ENCODE data around the gene RAB3C.

RAB3C gene

DNA sequence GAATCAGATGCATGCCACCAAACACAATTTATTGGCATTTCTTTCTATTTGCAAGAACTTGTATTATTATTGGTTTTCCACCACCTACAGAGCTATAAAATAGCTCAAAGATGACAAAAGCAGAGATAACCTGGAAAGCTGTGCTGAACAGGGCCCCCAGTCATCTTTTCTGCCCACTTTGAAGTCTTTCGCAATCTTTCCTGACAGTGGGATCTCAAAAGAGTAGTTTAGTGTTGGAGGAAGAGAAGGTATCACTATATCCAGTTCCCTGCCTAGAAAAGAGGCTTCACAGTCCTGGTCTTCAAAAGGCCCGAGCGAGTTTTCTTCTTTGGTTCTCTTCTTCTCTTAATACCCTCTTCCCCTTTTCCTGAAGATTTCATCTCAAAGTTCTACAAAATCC is 231.0 kb downstream of the RAB3C start:
- in situ Hi-C loops (cut with MboI; ENCODE audit: low sequenced_read_pairs), result no loop called here

DNA sequence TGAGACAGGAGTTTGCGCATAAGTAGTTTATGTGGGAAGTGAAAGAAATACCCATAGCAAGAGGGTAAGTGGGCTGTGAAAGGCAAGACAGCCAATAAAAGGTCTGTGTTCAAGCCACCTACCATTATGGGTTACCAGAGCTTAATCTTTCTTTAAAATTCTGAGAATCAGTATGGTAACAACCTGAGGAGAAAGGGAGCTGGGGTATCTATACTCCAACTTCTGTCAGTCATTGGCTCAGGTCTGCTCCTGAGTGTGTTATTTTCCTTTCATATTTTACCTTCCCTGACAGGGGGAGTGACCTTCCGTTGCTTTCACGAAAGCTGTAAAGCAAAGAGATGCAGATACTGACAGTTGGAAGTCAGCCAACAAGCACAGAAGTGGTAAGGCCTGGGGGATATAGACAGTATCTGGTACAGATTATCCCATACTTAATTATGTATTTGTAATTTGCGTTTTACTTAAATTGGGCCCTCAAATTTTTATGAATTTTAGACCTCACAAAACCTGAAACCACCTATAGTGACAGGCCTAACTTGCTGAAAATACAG is 233.4 kb downstream of the RAB3C start:
- in situ Hi-C loops (cut with MboI; ENCODE audit: low sequenced_read_pairs), result no loop called here

DNA sequence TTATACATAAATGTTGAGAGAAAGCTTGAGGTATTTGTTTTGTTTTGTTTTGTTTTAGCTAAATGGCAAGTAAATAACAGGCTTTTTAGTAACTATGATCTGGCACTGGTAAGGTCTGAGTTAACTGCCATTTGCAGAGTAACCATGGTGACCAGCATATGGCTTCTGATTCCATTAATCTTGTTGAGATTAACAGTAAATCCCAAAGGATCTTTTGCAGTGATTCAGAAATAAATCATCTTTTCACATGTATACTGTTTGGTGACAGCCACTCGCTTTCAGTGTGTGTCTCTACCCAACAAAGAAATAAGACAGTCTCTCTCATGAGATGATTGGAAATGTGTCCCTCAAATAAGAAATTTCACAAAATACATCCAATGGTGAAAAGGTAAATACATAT is 235.6 kb downstream of the RAB3C start:
- in situ Hi-C loops (cut with MboI; ENCODE audit: low sequenced_read_pairs), result no loop called here

DNA sequence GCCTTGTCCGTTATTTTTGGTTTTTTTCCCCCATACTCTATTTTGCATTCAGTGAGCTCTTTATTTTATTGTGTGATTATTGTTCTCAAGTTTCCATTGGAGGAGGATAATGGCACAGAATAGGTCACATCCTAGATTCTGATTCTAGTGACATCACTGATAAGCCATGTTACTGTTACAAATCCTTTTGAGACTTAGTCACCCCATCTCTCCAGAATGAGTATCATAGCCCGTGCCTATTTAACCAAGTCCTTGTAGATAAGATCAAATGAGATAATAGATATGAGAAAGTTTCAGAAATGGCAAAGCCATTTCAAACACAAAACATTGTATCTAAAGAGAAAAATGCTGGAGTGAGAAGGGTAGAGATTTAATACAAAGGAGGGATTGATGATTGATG is 242.6 kb downstream of the RAB3C start:
- in situ Hi-C loops (cut with MboI; ENCODE audit: low sequenced_read_pairs), result loop anchor here (25.0 kb wide), 1 partner anchor 338 kb away; the partner anchor contains the start of gene GAPT

DNA sequence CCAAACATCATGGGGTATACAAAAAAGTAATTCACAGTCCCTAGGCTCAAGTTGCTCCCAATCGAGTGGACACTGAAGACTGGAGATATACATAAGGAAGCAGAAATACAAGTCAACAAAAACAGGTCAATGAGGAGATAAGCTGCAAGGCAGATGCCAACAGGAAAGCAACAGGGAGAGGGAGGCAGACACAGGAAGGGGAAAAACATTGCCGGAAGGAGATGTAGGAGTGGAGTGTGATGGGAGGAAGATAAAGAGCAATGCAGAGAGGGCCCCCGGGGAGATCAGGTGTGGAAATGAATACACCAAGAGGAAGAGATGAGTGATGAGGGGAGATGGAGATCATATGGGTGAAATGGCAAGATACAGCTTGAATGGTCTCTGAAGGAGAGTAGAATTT is 243.0 kb downstream of the RAB3C start:
- in situ Hi-C loops (cut with MboI; ENCODE audit: low sequenced_read_pairs), result loop anchor here (25.0 kb wide), 1 partner anchor 339 kb away; the partner anchor contains the start of gene GAPT

DNA sequence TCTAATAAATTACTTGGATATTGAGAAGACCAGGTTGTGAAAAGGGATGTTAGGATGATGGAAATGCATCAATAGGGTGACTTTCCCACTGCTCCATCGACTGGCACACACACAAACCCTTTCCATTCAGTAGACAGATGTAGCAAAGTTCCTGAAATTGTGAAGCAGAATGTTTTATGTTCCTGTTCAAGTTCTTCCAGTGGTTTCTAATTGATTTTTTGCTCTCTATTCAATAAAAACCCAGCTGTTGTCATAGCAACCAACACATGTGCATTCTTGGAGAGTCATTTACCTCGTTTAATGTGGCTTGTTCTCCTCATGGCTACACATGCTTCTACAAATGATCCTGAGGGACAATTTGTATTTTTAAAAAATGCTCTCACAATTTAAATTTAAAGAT is 244.6 kb downstream of the RAB3C start:
- in situ Hi-C loops (cut with MboI; ENCODE audit: low sequenced_read_pairs), result loop anchor here (25.0 kb wide), 1 partner anchor 340 kb away; the partner anchor contains the start of gene GAPT

DNA sequence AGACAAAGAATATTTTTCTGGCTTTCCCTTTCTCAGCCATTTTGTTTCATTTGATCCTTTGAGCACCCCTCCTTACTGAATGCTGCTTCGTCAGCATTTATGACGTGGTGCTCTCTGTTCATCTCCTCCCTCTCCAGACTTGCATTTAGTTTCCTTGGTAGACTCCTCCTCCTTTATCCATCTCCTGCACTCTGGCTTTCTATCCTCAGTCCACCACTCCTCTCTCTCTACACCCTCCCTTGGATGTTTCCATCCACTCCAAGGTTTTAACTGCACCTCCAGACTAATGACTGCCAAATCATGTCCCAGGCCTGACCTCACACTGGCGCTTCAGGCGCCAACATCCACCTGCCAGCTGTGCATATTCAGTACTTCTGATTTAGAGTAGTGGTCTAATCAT is 245.4 kb downstream of the RAB3C start:
- in situ Hi-C loops (cut with MboI; ENCODE audit: low sequenced_read_pairs), result loop anchor here (25.0 kb wide), 1 partner anchor 341 kb away; the partner anchor contains the start of gene GAPT

DNA sequence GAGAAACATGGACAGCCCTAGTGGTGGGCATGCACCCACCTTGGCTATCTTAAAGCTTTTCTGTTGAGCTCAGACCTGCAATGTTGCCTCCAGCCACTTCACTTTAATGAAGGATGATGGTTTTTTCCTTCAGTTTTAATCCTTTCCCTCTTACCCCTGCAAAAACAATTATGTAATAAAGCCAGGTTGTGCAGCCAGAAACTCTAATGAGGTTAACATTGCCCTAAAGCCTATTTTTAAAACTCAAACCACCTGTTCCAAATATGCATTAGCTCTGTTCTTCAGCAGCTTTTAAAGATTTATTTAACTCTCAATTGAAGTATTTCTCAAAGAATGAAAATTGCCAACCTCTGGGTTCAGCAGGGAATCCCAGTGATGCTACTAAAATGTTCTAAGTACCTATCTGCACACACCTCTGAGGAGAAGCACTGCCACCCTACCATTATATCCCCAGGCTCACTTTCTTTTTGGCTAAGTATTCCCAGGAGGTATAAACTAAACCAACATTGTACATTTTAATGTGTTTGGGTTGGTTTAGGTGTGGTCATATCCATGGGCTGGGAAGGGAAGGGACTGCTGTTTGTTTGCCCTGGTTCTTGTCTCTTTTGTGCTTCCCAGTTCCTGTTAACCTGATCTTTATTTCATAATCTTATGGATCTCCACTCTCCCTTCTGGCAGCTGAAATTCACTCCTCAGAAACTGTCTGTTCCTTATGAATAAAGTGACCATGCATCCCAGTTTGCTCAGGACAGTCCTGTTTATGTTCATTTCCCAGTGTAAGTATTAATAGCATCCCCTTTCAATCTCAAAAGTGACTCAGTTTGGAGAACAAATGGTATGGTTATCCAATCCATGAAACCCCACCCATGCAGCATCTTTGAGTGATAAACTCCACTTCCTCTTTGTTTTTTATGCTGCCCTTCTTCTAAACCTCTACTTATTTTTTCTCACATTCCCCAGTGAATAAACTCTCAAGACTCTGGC is 251.7 kb downstream of the RAB3C start:
- in situ Hi-C loops (cut with MboI; ENCODE audit: low sequenced_read_pairs), result loop anchor here (25.0 kb wide), 1 partner anchor 347 kb away; the partner anchor contains the start of gene GAPT

DNA sequence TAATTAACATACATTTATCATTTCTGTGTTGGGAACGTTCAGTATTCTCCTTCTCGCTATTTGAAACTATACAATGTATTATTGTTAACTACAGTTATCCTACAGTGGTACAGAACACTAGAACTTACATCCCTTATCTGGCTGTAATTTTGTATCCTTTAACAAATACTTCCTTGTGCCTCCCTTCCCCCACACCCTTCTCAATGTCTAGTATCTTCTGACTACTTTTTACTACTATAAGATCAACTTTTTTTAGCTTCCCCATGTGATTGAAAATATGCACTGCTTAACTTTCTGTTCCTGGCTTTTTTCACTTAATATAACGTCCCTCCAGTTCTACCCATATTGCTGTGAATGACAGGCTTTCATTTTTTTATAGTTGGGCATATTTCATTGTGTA is 253.5 kb downstream of the RAB3C start:
- in situ Hi-C loops (cut with MboI; ENCODE audit: low sequenced_read_pairs), result loop anchor here (25.0 kb wide), 1 partner anchor 349 kb away; the partner anchor contains the start of gene GAPT

DNA sequence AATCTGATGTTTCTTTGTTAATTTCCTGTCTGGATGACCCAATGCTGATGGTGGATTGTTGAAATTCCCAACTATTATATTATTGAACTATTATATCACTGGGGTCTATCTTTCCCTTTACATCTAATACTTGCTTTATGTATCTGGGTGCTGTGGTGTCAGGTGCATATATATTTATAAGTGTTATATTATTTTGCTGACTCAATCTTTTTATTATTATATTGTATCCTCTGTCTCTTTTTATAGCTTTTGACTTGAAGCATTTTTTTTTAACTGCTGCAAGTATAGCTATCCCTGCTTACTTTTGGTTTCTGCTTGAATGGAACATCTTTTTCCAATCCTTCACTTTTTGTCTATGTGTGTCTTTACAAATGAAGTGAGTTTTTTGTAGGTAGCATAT is 255.9 kb downstream of the RAB3C start:
- in situ Hi-C loops (cut with MboI; ENCODE audit: low sequenced_read_pairs), result loop anchor here (25.0 kb wide), 1 partner anchor 351 kb away; the partner anchor contains the start of gene GAPT

DNA sequence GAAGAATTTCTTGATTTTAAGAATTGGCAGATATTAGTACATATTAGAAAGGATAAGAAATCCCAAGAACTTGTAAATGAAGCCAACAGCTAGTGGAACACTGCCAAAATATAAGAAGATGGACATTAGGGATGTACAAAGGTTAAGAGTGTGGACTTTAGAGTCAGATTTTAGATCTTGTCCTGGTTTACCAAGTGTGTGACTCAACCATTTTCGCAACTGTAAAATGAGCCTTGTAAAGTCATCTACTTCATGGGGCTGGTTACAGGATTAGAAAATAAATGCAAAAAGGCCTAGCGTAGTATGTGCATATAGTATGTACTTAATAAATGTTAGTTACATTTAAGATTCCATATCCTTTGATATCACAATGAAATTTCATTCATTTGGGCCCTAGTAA is 260.0 kb downstream of the RAB3C start:
- in situ Hi-C loops (cut with MboI; ENCODE audit: low sequenced_read_pairs), result loop anchor here (25.0 kb wide), 1 partner anchor 356 kb away; the partner anchor contains the start of gene GAPT

DNA sequence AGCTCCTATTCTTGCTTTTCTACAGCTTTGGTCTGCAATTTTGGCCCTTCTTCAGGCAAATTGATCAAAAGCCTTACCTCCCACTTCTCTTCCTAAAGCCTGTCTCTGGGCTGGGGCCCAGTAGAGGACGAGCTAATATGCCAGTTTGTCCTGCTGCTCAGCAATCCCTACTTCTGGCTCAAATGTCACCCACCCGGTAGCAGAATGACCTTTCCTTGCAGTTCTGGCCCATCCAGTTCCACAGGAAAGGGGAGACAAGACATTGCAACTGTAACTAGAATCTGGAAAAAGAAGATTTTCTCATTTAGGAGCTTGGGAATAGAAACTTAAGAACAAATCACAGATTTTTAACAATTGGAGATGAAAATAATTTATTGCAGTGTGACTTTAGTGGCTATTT is 261.5 kb downstream of the RAB3C start:
- in situ Hi-C loops (cut with MboI; ENCODE audit: low sequenced_read_pairs), result loop anchor here (25.0 kb wide), 1 partner anchor 357 kb away; the partner anchor contains the start of gene GAPT

DNA sequence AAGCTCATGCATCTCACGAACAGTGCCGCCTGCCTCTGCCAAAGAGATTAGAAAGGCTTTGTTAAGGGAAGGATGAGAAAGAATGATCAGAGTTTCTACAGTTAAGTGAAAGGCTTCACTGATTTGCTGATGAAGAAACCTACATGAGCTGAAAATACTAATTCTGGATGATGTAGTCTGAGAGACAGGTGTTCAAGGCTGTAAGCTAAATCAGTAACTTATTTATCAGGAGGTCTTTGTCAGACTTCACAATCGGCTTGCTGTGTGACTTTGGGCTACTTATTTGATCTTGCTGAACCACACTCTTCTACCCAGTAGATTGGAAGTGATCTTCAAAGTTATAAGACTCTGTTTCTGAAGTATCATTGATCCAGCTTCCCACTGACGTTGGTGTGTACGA is 264.2 kb downstream of the RAB3C start:
- in situ Hi-C loops (cut with MboI; ENCODE audit: low sequenced_read_pairs), result loop anchor here (25.0 kb wide), 1 partner anchor 360 kb away; the partner anchor contains the start of gene GAPT

DNA sequence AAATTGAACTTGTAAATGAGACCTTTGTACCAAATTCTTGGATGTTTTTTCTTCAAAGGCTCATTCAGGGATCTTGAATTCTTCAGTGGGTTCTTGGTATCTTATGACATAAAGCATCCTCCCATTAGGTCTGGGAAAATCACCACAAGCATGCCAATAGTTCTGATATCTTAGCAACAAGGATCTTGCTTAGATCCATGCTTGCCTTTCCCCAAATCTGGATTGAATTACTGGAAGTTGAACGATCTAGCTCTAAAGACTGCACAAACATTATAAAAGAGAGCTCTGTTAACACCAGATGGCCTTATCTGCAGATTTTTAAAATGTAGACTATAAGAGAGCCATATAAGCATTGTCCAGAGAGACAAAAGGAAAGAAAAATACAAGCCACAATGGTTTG is 266.3 kb downstream of the RAB3C start:
- in situ Hi-C loops (cut with MboI; ENCODE audit: low sequenced_read_pairs), result loop anchor here (25.0 kb wide), 1 partner anchor 362 kb away; the partner anchor contains the start of gene GAPT

DNA sequence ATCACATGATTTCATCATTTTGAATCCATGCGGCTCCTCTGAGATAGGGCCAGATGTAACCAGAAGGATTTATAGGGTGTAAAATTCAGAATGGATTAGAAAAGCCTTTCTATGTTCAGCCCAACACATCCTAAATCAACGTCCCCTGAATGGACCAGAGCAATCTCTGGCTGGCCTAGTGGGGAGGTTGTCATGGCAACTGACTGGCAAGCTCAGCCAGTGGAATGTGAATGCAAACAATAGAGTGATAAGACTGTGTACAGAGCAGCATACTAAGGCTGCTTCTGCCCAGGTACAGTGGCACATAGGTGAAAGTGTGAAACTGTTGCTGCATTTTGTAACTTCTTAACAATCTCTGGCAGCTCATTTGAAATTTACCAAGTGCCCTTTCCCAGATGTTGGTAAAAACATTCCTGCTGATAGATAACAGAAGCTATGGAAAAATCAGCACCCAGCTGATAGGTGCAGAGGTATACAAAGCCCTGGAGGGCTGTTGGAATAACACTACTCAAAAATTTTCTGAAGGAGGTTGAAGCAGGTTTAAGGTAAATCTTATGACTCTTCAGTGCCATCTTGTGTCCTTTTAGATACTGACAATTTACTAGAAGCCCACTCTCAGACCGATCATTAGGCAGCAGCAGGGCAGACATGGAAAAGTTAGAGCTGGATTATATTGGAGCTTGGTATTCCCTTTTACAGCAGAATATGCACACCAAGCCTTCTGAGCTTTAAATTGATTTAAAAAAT is 267.2 kb downstream of the RAB3C start:
- in situ Hi-C loops (cut with MboI; ENCODE audit: low sequenced_read_pairs), result loop anchor here (25.0 kb wide), 1 partner anchor 363 kb away; the partner anchor contains the start of gene GAPT

DNA sequence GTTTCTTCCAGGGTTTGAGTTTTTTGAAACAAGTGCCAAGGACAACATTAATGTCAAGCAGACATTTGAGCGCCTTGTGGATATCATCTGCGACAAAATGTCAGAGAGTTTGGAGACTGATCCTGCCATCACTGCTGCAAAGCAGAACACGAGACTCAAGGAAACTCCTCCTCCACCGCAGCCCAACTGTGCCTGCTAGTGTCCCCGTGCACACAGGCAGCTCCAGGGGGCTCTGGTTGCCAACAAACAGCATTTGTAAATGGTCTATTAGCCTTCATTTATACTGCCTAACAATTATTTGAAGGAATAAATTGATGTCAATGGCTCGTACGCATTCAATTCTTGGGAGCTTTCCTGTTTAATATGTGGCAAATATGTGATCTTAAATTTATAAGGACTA is 268.3 kb downstream of the RAB3C start:
- in situ Hi-C loops (cut with MboI; ENCODE audit: low sequenced_read_pairs), result no loop called here

DNA sequence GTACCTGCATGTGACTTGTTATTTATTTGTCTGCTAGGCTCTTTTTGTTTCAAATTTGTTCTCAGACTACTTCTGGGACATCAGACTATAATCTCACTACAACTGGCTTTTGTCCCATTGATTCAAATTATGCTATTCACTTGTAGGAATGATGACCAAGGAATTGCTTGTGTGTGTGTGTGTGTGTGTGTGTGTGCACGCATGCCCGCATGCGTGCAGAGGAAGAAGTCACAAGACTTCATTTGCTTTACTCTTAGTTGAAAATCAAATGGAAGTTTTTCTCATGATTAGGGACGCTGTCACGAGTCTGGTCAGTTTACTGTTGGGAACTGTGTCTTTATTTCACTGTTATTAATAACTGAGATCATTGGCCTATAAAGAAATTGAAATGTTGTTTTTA is 268.7 kb downstream of the RAB3C start:
- in situ Hi-C loops (cut with MboI; ENCODE audit: low sequenced_read_pairs), result no loop called here

DNA sequence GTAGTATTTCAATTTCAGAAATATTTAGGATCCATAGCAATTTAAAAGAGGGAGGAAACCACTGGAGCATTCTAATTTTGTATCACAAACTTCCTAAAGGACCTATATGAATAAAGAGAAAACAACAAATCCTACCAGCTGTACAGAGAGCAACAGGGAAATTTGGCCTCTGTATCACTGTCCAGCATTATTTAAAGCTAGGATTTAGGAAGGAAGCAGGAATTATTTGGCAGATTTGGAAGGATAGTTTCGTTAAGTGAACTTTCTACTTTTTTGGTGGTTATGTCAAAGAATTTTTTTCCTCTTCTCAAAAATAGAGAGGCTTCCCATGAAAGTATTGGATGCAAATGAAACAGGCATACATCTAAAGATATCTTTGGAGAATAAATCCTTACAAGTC is 269.7 kb downstream of the RAB3C start:
- in situ Hi-C loops (cut with MboI; ENCODE audit: low sequenced_read_pairs), result no loop called here

DNA sequence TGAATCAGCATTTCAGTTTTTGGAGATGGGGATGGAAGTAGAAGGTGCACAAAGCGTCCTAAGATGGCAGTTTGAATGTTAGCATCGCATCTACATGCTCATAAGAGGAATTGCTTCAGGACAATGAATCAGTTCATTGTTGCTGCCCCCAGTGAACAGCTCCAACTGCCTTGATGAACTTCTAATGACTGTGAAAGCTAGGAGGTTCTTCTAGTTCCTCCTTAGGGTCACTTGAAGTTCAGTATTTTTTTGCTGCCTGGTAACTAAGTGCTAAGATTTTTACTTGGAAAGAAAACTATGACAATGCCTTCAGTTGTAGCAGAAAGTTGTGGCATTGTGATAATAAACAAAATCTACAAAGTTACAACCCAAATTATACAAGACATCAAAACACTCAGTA is 271.6 kb downstream of the RAB3C start:
- in situ Hi-C loops (cut with MboI; ENCODE audit: low sequenced_read_pairs), result no loop called here

DNA sequence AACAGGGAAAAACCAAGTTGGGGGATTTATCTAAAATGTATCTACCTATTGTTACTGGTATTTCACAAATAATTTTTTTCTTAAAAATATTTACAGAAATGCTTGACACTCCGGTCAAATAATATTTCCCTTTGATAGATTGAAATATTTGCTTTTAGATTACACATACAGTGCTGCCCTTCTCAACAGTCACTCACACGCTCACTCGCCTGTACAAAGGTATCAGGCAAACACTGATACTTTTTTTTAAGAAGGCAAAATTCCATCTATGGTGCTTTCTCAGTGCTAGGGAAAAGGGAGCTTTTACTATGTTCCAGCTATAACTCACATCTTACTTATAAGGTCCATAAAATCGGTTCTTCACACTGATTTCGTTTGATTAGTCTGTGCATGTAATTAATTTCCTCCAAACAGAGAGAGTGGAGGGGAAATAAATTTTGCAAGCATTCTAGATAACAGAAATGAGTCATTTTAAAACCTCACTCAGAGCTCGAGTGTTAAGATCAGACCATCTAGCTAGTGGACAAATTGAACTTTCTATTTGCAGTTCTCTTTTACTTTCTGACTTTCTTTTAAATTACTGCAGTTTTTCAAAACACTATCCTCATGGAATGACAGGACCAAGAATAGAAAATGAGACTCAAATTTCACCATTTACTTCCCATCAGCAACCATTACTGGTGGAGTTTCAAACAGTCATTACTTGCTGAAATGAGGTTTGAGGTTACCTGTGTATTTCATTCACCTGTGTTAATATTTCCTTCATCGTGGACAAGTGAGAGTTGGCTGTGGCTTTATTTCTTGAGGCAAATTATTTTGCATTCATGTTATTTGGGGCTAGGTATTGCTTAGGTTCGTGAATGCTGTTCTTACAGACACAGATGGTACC is 273.2 kb downstream of the RAB3C start:
- in situ Hi-C loops (cut with MboI; ENCODE audit: low sequenced_read_pairs), result no loop called here
